ENCODE data around the gene PLCD4.
A peak's percentile ranks its signal among the peaks of the same experiment; 100 is the strongest.

DNA sequence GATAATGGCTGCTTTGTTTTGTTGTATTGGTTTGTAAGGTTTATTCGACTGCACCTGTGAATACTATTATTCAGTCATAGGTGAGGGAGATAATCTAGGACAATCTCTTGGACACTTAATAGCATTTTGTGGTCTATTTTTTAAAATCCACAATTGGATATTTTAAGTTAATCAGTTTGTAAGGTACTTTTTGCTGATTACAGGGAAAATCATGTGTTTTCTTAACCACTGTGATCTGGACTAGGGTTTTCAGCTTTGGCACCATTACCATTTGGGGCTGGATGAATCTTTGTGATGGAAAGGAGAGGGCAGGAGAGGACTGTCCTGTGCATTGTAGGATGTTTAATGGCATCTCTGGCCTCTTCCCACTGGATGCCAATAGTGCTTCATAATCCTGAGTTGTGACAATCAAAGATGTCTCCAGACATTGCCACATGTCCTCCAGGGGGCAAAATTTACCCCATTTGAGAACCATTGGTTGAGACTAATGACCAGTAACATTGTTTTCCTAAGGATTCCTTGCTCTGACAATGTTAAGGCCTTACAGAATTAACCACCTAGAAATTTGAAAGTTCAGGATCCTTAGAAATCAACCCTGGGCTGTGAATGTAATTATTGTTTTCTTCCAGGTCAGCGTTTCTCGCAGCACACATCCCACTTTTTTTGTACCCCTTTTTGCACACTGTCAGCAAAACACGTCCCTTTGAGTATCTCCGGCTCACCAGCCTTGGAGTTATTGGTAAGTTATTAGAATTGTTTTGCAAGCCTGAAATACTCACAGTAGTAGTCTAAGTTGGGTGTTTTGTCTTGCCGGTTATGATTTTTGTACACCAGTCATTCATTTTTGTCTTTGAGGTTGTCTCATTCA lies 23.5 kb upstream of the PLCD4 start:
- no peak for TF ChIP-seq POLR2A (IDR thresholded peaks at IDR 0.05; ENCODE audit: extremely low read depth, insufficient read length)
- TF ChIP-seq, protein P1, sequence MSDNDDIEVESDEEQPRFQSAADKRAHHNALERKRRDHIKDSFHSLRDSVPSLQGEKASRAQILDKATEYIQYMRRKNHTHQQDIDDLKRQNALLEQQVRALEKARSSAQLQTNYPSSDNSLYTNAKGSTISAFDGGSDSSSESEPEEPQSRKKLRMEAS (IDR thresholded peaks at IDR 0.05; ENCODE audit: low read depth, low read length), result no peak
- peak; percentile 19 for TF ChIP-seq CTCF (IDR thresholded peaks at IDR 0.05; ENCODE audit: low read depth, low read length)

Measured in NB4 (cell line).